ENCODE data around the gene MKNK2.
"Not testable (repeated sequence)": the region's sequence is repeated elsewhere in the genome, so short reads cannot be mapped to it uniquely, and the experiment has no call there.

The MKNK2 gene

GRCh38 chr19:1989513-1990229 is 61.4 kb downstream of the MKNK2 start:
- no peak for DNase-seq

GRCh38 chr19:1988464-1988863 is 62.6 kb downstream of the MKNK2 start:
- DNase-seq: not testable (repeated sequence)
